ENCODE data around the gene RPS21.

DNA sequence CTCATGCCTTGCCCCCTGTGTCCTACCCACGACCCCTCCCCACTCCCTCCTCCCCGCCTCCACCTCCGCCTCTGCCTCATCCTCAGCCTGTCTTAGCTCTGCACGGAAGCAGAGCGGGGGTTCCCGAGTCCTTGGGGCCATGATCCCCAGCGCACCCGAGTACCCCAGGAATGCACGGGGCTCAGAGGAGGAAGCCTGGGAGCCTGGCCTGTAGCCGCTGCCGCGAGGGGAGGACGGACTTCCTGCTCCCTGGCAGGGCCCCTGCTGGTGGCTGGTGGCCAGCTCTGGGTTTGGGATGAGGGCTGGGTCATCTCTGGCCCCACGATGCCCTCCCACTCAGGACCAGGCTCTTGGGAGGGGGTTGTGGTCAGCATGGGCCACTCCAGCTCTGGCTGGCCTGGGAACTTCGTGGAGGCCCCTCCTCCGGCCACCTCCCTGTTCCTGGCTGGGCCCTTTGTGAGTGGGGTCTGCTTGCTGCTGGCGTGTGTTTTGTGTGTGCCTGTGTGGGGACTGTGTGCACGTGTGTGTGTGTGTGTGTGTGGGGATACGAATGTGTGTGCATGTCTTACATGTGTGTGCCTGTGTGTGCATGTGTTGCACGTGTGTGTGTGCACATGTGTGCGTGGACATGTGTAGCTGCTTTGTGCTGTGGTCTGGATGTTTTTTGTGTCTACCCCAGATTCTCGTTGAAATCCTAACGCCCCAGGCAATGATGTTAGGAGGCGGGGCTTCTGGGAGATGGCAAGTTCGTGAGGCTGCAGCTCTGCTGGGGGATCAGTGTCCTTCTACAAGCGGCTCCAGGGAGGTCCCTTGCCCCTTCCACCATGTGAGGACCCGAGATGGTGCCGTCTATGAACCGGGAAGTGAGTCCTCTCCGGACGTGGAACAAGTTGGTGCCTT, 41.7 kb downstream of the RPS21 start:
- TF ChIP-seq, protein P1, sequence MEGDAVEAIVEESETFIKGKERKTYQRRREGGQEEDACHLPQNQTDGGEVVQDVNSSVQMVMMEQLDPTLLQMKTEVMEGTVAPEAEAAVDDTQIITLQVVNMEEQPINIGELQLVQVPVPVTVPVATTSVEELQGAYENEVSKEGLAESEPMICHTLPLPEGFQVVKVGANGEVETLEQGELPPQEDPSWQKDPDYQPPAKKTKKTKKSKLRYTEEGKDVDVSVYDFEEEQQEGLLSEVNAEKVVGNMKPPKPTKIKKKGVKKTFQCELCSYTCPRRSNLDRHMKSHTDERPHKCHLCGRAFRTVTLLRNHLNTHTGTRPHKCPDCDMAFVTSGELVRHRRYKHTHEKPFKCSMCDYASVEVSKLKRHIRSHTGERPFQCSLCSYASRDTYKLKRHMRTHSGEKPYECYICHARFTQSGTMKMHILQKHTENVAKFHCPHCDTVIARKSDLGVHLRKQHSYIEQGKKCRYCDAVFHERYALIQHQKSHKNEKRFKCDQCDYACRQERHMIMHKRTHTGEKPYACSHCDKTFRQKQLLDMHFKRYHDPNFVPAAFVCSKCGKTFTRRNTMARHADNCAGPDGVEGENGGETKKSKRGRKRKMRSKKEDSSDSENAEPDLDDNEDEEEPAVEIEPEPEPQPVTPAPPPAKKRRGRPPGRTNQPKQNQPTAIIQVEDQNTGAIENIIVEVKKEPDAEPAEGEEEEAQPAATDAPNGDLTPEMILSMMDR (IDR thresholded peaks at IDR 0.05): no peak
- no peak for TF ChIP-seq POLR2A (IDR thresholded peaks at IDR 0.05)

Data from heart left ventricle (tissue), 13 donors.